Measurements from ENCODE around the gene DDX23. TPM values are rescaled to one million over a fixed set of nuclear protein-coding genes. Genes with fewer than 3 reads are reported as not detected.
"Not testable (repeated sequence)": the region's sequence is repeated elsewhere in the genome, so short reads cannot be mapped to it uniquely, and the experiment has no call there.

DDX23 gene
- total RNA-seq, 4 donors from 2014 or later: 68.0 to 143 (median 104) TPM

- Histone ChIP-seq H3K36me3 (no peaks in the 10 kb centered on the region), H3K27ac (no peak overlapping the region), H3K4me1 (peaks cover 0 to under 1% (median 0%) of the 10 kb centered on the region in 4 donors), H3K4me3 (no peak overlapping the region), H3K9me3 (no peaks in the 10 kb centered on the region), H3K27me3 (no peaks in the 10 kb centered on the region)
- TF ChIP-seq CTCF (IDR thresholded peaks at IDR 0.05): no peak
- no peak for TF ChIP-seq POLR2A (IDR thresholded peaks at IDR 0.05)
- DNase-seq: no peak
These were observed 7.6 kb upstream of the DDX23 start for GRCh38 chr12:48859607-48860006.

- no peaks in the 10 kb centered on the region for H3K36me3 ChIP-seq
- TF ChIP-seq CTCF (IDR thresholded peaks at IDR 0.05) (no peak), POLR2A (IDR thresholded peaks at IDR 0.05) (no peak)
- DNase-seq: no peak
- H3K27me3 ChIP-seq: no peaks in the 10 kb centered on the region
- H3K4me3 ChIP-seq: no peak overlapping the region
- no peaks in the 10 kb centered on the region for H3K9me3 ChIP-seq
- H3K4me1 ChIP-seq: peaks cover 0 to under 1% (median 0%) of the 10 kb centered on the region in 4 donors
- H3K27ac ChIP-seq: no peak overlapping the region
These were observed 6.1 kb upstream of the DDX23 start for GRCh38 chr12:48858043-48858442.

GRCh38 chr12:48857278-48857994 is 5.5 kb upstream of the DDX23 start:
- Histone ChIP-seq H3K27me3 (no peaks in the 10 kb centered on the region), H3K4me1 (peaks cover 0 to 7% (median 0%) of the 10 kb centered on the region in 4 donors), H3K27ac (no peak overlapping the region), H3K36me3 (no peaks in the 10 kb centered on the region), H3K9me3 (no peaks in the 10 kb centered on the region), H3K4me3 (no peak overlapping the region)
- no peak for DNase-seq
- TF ChIP-seq POLR2A (IDR thresholded peaks at IDR 0.05): no peak
- no peak for TF ChIP-seq CTCF (IDR thresholded peaks at IDR 0.05)

GRCh38 chr12:48856379-48856778 is 4.4 kb upstream of the DDX23 start:
- Histone ChIP-seq H3K9me3 (no peaks in the 10 kb centered on the region), H3K36me3 (no peaks in the 10 kb centered on the region), H3K4me1 (peaks cover 0 to 7% (median 0%) of the 10 kb centered on the region in 4 donors), H3K27ac (no peak overlapping the region), H3K4me3 (no peak overlapping the region), H3K27me3 (no peaks in the 10 kb centered on the region)
- no peak for DNase-seq
- TF ChIP-seq POLR2A (IDR thresholded peaks at IDR 0.05) (no peak), CTCF (IDR thresholded peaks at IDR 0.05) (no peak)

- not testable (repeated sequence) for DNase-seq, H3K9me3 ChIP-seq, H3K4me3 ChIP-seq, H3K27me3 ChIP-seq, H3K36me3 ChIP-seq, H3K27ac ChIP-seq
- H3K4me1 ChIP-seq: peaks cover 0 to 21% (median 5%) of the 10 kb centered on the region in 4 donors
These were observed 3.0 kb upstream of the DDX23 start for GRCh38 chr12:48854932-48855331.

GRCh38 chr12:48854488-48854887 is 2.5 kb upstream of the DDX23 start:
- Histone ChIP-seq H3K4me3 (no peak overlapping the region), H3K9me3 (no peaks in the 10 kb centered on the region), H3K36me3 (no peaks in the 10 kb centered on the region), H3K27ac (no peak overlapping the region), H3K4me1 (peaks cover 0 to 25% (median 5%) of the 10 kb centered on the region in 4 donors), H3K27me3 (no peaks in the 10 kb centered on the region)
- no peak for DNase-seq
- TF ChIP-seq CTCF (IDR thresholded peaks at IDR 0.05) (no peak), POLR2A (IDR thresholded peaks at IDR 0.05) (no peak)

Measured in Peyer's patch (tissue), 4 donors.